Measurements from ENCODE around the gene GYS2.

Gene GYS2

GRCh38 chr12:21527451-21528180 is 77.0 kb downstream of the GYS2 start:
- Histone ChIP-seq H3K4me3 (ENCODE audit: low read depth in 1 of 2, low read length in 1 of 2) (no peak overlapping the region), H3K9me3 (no peaks in the 10 kb centered on the region), H3K27ac (no peak overlapping the region), H3K27me3 (peaks cover 92% of the 10 kb centered on the region), H3K36me3 (no peaks in the 10 kb centered on the region), H3K4me1 (ENCODE audit: control insufficient read depth in 1 of 2, insufficient read depth in 1 of 2, low read depth in 1 of 2, low read length in 1 of 2) (peaks cover 0 to 6% of the 10 kb centered on the region in 2 experiments)
- TF ChIP-seq CTCF (IDR thresholded peaks at IDR 0.05) = no peak

GRCh38 chr12:21526721-21527345 is 77.8 kb downstream of the GYS2 start:
- H3K9me3 ChIP-seq = no peaks in the 10 kb centered on the region
- no peak overlapping the region for H3K27ac ChIP-seq
- H3K4me3 ChIP-seq (ENCODE audit: low read depth in 1 of 2, low read length in 1 of 2) = no peak overlapping the region
- H3K36me3 ChIP-seq = no peaks in the 10 kb centered on the region
- H3K4me1 ChIP-seq (ENCODE audit: control insufficient read depth in 1 of 2, insufficient read depth in 1 of 2, low read depth in 1 of 2, low read length in 1 of 2) = peaks cover 0 to 6% of the 10 kb centered on the region in 2 experiments
- no peak for TF ChIP-seq CTCF (IDR thresholded peaks at IDR 0.05)
- peaks cover 85% of the 10 kb centered on the region for H3K27me3 ChIP-seq

GRCh38 chr12:21526053-21526452 is 78.6 kb downstream of the GYS2 start, which contains the start of gene SPX:
Gene SPX, plus strand, starts transcription at chr12:21526296. Its CDS starts 177 bp downstream, at chr12:21526473.
- peaks cover 0 to 6% of the 10 kb centered on the region in 2 experiments for H3K4me1 ChIP-seq (ENCODE audit: control insufficient read depth in 1 of 2, insufficient read depth in 1 of 2, low read depth in 1 of 2, low read length in 1 of 2)
- no peak within 1 kb of the TSS for H3K4me3 ChIP-seq (ENCODE audit: low read depth in 1 of 2, low read length in 1 of 2)
- no peaks in the 10 kb centered on the region for H3K36me3 ChIP-seq
- H3K27ac ChIP-seq = no peak within 1 kb of the TSS
- H3K27me3 ChIP-seq = peaks cover 77% of the 10 kb centered on the region
- no peaks in the 10 kb centered on the region for H3K9me3 ChIP-seq
- no peak for TF ChIP-seq CTCF (IDR thresholded peaks at IDR 0.05)

- peaks cover 0 to 6% of the 10 kb centered on the region in 2 experiments for H3K4me1 ChIP-seq (ENCODE audit: control insufficient read depth in 1 of 2, insufficient read depth in 1 of 2, low read depth in 1 of 2, low read length in 1 of 2)
- TF ChIP-seq CTCF (IDR thresholded peaks at IDR 0.05) = no peak
- no peak overlapping the region for H3K4me3 ChIP-seq (ENCODE audit: low read depth in 1 of 2, low read length in 1 of 2)
- no peaks in the 10 kb centered on the region for H3K36me3 ChIP-seq
- H3K9me3 ChIP-seq = no peaks in the 10 kb centered on the region
- H3K27me3 ChIP-seq = peaks cover 48% of the 10 kb centered on the region
- H3K27ac ChIP-seq = no peak overlapping the region
These were observed 81.5 kb downstream of the GYS2 start for GRCh38 chr12:21523148-21523547.

- no peak for TF ChIP-seq CTCF (IDR thresholded peaks at IDR 0.05)
- Histone ChIP-seq H3K9me3 (no peaks in the 10 kb centered on the region), H3K27me3 (peaks cover 32% of the 10 kb centered on the region), H3K4me1 (ENCODE audit: control insufficient read depth in 1 of 2, insufficient read depth in 1 of 2, low read depth in 1 of 2, low read length in 1 of 2) (no peaks in the 10 kb centered on the region), H3K27ac (no peak overlapping the region), H3K4me3 (ENCODE audit: low read depth in 1 of 2, low read length in 1 of 2) (no peak overlapping the region), H3K36me3 (peaks cover 3% of the 10 kb centered on the region)
These were observed 83.1 kb downstream of the GYS2 start for GRCh38 chr12:21521541-21521940.
